ENCODE data around the gene DNM3. TPM values are rescaled to one million over a fixed set of nuclear protein-coding genes. Genes with fewer than 3 reads are reported as not detected.

The DNM3 gene
- total RNA-seq, 1 donor from 2014 or later = 2.6 TPM

DNA sequence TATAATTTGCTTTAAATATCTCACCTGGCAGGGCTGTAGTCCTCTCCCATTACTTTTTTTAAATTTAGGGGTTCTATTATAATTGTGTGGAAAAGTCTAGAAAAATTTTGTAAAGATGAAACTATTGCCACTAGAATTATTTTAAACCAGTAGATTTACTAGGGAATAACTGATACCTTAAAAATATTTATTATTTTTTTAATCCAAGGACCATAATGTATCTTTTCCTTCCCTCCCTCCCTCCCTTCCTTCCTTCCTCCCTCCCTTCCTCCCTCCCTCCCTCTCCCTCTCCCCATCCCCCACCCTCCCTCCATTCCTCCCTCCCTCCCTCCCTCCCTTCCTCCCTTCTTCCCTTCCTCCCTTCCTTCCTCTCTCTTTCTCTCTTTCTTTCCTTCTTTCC, 90.5 kb downstream of the DNM3 start:
- H3K36me3 ChIP-seq (ENCODE audit: control insufficient read depth in 3 of 3, insufficient read depth in 3 of 3, low read length in 3 of 3) = no peaks in the 10 kb centered on the region
- H3K4me3 ChIP-seq (ENCODE audit: low read length in 3 of 3) = no peak overlapping the region
- no peaks in the 10 kb centered on the region for H3K9me3 ChIP-seq (ENCODE audit: control insufficient read depth in 3 of 3, low read length in 3 of 3)
- H3K4me1 ChIP-seq (ENCODE audit: control insufficient read depth in 3 of 3, insufficient read depth in 3 of 3, low read length in 3 of 3) = no peaks in the 10 kb centered on the region
- no peak overlapping the region for H3K9ac ChIP-seq (ENCODE audit: low read depth in 1 of 3, low read length in 3 of 3)
- H3K27me3 ChIP-seq (ENCODE audit: control insufficient read depth in 3 of 3, insufficient read depth in 3 of 3, low read length in 3 of 3) = no peaks in the 10 kb centered on the region
- H3K27ac ChIP-seq (ENCODE audit: low read depth, low read length) = no peak overlapping the region

DNA sequence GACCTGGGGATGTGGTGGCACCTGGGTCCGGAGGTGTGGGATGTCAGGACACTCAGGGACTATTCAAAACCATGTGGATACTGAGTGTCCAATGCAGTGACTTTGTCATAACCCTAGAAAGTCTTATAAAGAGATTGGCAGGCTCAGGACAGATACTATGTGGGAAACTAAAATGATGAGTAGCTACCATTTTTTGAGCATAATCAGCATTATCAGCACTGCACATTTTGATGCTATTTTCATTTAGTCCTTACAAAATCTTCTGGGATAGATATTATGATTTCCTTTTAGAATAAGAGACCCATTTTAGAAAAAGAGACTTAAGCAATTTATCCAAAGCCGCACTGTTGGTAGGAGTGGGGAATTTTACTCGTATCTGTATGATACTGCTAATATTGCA, 93.4 kb downstream of the DNM3 start:
- no peaks in the 10 kb centered on the region for H3K4me1 ChIP-seq (ENCODE audit: control insufficient read depth in 3 of 3, insufficient read depth in 3 of 3, low read length in 3 of 3)
- H3K9ac ChIP-seq (ENCODE audit: low read depth in 1 of 3, low read length in 3 of 3) = no peak overlapping the region
- no peaks in the 10 kb centered on the region for H3K36me3 ChIP-seq (ENCODE audit: control insufficient read depth in 3 of 3, insufficient read depth in 3 of 3, low read length in 3 of 3)
- no peaks in the 10 kb centered on the region for H3K27me3 ChIP-seq (ENCODE audit: control insufficient read depth in 3 of 3, insufficient read depth in 3 of 3, low read length in 3 of 3)
- no peak overlapping the region for H3K27ac ChIP-seq (ENCODE audit: low read depth, low read length)
- H3K9me3 ChIP-seq (ENCODE audit: control insufficient read depth in 3 of 3, low read length in 3 of 3) = no peaks in the 10 kb centered on the region
- no peak overlapping the region for H3K4me3 ChIP-seq (ENCODE audit: low read length in 3 of 3)

DNA sequence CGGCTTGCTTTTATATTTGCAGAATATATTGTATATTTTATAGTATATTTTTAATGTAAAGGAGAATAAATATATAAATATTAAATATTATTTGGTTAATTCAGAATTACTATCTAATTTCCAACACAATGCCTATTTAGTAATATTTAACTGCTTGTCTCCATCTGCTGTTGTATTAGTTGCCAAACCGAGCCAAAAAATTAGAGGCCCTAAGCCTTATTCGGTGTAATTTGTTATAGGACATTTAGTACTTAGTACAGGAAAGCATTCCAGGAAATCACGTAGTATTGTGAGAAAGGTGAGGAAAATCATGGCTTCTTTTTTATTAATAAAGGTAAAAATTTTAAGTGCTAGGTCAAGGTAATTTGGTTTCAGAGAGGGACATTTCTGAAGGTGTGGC, 93.8 kb downstream of the DNM3 start:
- no peak overlapping the region for H3K9ac ChIP-seq (ENCODE audit: low read depth in 1 of 3, low read length in 3 of 3)
- H3K9me3 ChIP-seq (ENCODE audit: control insufficient read depth in 3 of 3, low read length in 3 of 3) = no peaks in the 10 kb centered on the region
- no peaks in the 10 kb centered on the region for H3K36me3 ChIP-seq (ENCODE audit: control insufficient read depth in 3 of 3, insufficient read depth in 3 of 3, low read length in 3 of 3)
- no peaks in the 10 kb centered on the region for H3K27me3 ChIP-seq (ENCODE audit: control insufficient read depth in 3 of 3, insufficient read depth in 3 of 3, low read length in 3 of 3)
- H3K4me1 ChIP-seq (ENCODE audit: control insufficient read depth in 3 of 3, insufficient read depth in 3 of 3, low read length in 3 of 3) = no peaks in the 10 kb centered on the region
- H3K27ac ChIP-seq (ENCODE audit: low read depth, low read length) = no peak overlapping the region
- H3K4me3 ChIP-seq (ENCODE audit: low read length in 3 of 3) = no peak overlapping the region

DNA sequence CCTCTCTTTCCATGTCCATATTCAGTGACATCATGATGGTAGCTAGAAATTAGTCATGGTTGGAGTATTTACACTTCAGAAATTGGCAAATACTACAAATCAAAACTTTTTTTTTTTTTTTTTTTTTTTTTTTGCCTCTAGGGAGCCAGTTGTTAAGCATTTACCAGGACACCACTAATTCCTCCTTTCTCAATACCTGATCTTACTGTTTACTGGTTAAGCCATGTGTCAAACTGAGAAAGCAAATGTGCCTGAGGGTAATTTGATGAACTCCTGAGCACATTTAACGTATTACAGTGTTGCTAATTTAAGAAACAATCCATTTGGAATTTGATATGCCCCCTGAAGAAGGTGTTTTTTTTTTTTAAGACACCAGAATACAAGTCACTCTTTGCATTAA, 94.4 kb downstream of the DNM3 start:
- Histone ChIP-seq H3K9me3 (ENCODE audit: control insufficient read depth in 3 of 3, low read length in 3 of 3) (no peaks in the 10 kb centered on the region), H3K27me3 (ENCODE audit: control insufficient read depth in 3 of 3, insufficient read depth in 3 of 3, low read length in 3 of 3) (no peaks in the 10 kb centered on the region), H3K4me3 (ENCODE audit: low read length in 3 of 3) (no peak overlapping the region), H3K9ac (ENCODE audit: low read depth in 1 of 3, low read length in 3 of 3) (no peak overlapping the region), H3K36me3 (ENCODE audit: control insufficient read depth in 3 of 3, insufficient read depth in 3 of 3, low read length in 3 of 3) (no peaks in the 10 kb centered on the region), H3K27ac (ENCODE audit: low read depth, low read length) (no peak overlapping the region), H3K4me1 (ENCODE audit: control insufficient read depth in 3 of 3, insufficient read depth in 3 of 3, low read length in 3 of 3) (no peaks in the 10 kb centered on the region)

DNA sequence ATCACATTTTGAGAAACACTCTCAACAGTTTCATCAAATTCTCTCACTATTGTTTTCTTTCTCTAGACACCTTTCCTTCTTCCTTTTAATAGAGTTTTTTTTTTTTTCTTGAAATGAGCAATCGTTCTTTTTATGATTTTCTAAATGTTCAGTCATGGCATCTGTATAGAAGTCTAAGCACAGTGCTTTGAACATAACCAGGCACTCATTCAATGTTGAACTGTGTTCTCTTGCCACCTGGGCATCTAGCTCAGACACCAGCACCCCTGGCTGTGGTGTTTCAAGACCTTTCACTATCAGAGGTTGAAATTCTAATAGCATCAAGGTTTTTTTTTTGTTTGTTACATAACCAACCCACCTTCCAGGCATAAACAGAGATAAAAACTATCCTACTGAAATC, 96.6 kb downstream of the DNM3 start:
- no peak overlapping the region for H3K4me3 ChIP-seq (ENCODE audit: low read length in 3 of 3)
- no peaks in the 10 kb centered on the region for H3K4me1 ChIP-seq (ENCODE audit: control insufficient read depth in 3 of 3, insufficient read depth in 3 of 3, low read length in 3 of 3)
- no peak overlapping the region for H3K9ac ChIP-seq (ENCODE audit: low read depth in 1 of 3, low read length in 3 of 3)
- no peak overlapping the region for H3K27ac ChIP-seq (ENCODE audit: low read depth, low read length)
- H3K27me3 ChIP-seq (ENCODE audit: control insufficient read depth in 3 of 3, insufficient read depth in 3 of 3, low read length in 3 of 3) = no peaks in the 10 kb centered on the region
- no peaks in the 10 kb centered on the region for H3K36me3 ChIP-seq (ENCODE audit: control insufficient read depth in 3 of 3, insufficient read depth in 3 of 3, low read length in 3 of 3)
- H3K9me3 ChIP-seq (ENCODE audit: control insufficient read depth in 3 of 3, low read length in 3 of 3) = no peaks in the 10 kb centered on the region

DNA sequence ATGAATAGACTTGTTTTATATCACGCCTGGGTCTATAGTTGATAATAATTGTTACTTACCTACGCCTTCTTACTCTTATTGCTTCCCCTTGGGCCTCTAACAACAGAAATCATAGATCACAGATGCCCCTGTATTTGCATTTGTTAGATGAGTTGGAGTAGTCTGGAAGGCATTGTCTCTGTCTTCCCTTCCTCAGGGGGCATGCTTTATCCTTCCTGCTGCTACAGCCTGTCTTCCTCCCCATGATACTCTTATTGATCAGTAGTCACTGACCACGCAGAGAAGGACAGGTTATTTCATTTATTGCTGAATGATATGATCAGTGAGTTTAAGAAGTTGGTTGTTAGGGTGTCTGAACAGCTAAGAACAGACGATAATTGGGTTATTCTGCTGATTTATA, 98.4 kb downstream of the DNM3 start:
- Histone ChIP-seq H3K4me3 (ENCODE audit: low read length in 3 of 3) (no peak overlapping the region), H3K27ac (ENCODE audit: low read depth, low read length) (no peak overlapping the region), H3K9me3 (ENCODE audit: control insufficient read depth in 3 of 3, low read length in 3 of 3) (no peaks in the 10 kb centered on the region), H3K36me3 (ENCODE audit: control insufficient read depth in 3 of 3, insufficient read depth in 3 of 3, low read length in 3 of 3) (no peaks in the 10 kb centered on the region), H3K4me1 (ENCODE audit: control insufficient read depth in 3 of 3, insufficient read depth in 3 of 3, low read length in 3 of 3) (no peaks in the 10 kb centered on the region), H3K9ac (ENCODE audit: low read depth in 1 of 3, low read length in 3 of 3) (no peak overlapping the region), H3K27me3 (ENCODE audit: control insufficient read depth in 3 of 3, insufficient read depth in 3 of 3, low read length in 3 of 3) (no peaks in the 10 kb centered on the region)

DNA sequence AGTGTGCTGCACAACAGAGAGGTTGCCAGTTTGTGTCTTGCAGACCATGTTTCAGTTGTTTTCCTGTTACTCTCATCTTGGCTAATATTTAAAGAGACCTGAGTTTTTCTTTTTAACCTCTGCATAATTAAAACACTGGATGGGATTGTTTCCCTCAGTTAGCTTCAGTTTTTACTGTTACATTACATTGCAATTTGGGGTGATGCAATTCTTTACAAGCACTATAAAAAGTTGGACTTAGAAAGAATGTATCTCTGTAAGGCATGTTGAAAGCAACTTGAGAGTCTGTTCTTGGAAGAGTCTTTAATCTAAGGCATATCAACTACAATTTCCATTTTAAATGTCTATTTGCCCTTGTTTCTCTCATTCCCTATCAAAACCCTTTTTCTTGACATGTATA, 99.1 kb downstream of the DNM3 start:
- Histone ChIP-seq H3K4me1 (ENCODE audit: control insufficient read depth in 3 of 3, insufficient read depth in 3 of 3, low read length in 3 of 3) (no peaks in the 10 kb centered on the region), H3K36me3 (ENCODE audit: control insufficient read depth in 3 of 3, insufficient read depth in 3 of 3, low read length in 3 of 3) (no peaks in the 10 kb centered on the region), H3K4me3 (ENCODE audit: low read length in 3 of 3) (no peak overlapping the region), H3K9me3 (ENCODE audit: control insufficient read depth in 3 of 3, low read length in 3 of 3) (no peaks in the 10 kb centered on the region), H3K9ac (ENCODE audit: low read depth in 1 of 3, low read length in 3 of 3) (no peak overlapping the region), H3K27ac (ENCODE audit: low read depth, low read length) (no peak overlapping the region), H3K27me3 (ENCODE audit: control insufficient read depth in 3 of 3, insufficient read depth in 3 of 3, low read length in 3 of 3) (no peaks in the 10 kb centered on the region)

DNA sequence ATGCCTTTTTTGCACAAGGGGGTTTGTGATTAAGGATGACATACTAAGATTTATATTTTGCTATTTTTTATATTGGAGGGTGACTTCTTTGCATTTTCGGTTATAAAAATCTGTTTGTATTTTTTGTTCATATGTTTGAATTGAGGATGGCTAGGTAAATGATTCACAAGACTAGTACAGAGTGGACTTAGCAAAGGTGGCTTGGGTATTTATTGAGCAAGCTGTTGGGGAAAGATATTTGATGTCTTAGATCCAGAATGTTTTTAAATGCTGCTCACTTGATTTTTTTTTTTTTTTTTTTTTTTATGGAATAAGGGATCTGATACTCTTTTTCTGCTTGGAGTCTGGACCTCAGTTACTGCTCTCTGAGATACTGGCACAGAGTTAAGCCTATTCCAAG, 100.6 kb downstream of the DNM3 start:
- Histone ChIP-seq H3K4me3 (ENCODE audit: low read length in 3 of 3) (no peak overlapping the region), H3K4me1 (ENCODE audit: control insufficient read depth in 3 of 3, insufficient read depth in 3 of 3, low read length in 3 of 3) (no peaks in the 10 kb centered on the region), H3K9ac (ENCODE audit: low read depth in 1 of 3, low read length in 3 of 3) (no peak overlapping the region), H3K27me3 (ENCODE audit: control insufficient read depth in 3 of 3, insufficient read depth in 3 of 3, low read length in 3 of 3) (no peaks in the 10 kb centered on the region), H3K9me3 (ENCODE audit: control insufficient read depth in 3 of 3, low read length in 3 of 3) (no peaks in the 10 kb centered on the region), H3K36me3 (ENCODE audit: control insufficient read depth in 3 of 3, insufficient read depth in 3 of 3, low read length in 3 of 3) (no peaks in the 10 kb centered on the region), H3K27ac (ENCODE audit: low read depth, low read length) (no peak overlapping the region)

DNA sequence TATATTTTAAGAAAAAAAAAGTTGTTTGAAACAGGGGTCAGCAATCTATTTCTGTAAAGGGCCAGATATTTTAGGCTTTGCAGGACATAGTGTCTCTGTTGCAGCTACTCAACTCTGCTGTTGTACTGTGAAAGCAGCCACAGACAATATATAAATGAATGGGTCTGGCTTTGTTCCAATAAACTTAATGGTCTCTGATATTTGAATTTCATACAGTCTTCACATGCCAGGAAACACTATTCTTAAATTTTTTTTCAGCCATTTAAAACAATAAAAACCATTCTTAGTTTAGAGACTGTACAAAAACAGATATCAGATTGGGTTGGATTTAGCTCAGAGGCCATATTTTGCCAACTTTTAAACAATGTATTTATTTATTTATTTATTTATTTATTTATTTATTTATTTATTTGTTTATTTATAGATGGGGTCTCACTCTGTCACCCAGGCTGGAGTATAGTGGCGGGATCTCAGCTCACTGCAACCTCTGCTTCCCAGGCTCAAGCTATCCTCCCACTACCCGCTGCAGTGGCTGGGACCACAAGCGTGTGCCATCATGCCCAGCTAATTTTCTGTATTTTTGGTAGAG, 102.8 kb downstream of the DNM3 start:
- Histone ChIP-seq H3K4me3 (ENCODE audit: low read length in 3 of 3) (no peak overlapping the region), H3K4me1 (ENCODE audit: control insufficient read depth in 3 of 3, insufficient read depth in 3 of 3, low read length in 3 of 3) (no peaks in the 10 kb centered on the region), H3K27me3 (ENCODE audit: control insufficient read depth in 3 of 3, insufficient read depth in 3 of 3, low read length in 3 of 3) (no peaks in the 10 kb centered on the region), H3K36me3 (ENCODE audit: control insufficient read depth in 3 of 3, insufficient read depth in 3 of 3, low read length in 3 of 3) (no peaks in the 10 kb centered on the region), H3K9me3 (ENCODE audit: control insufficient read depth in 3 of 3, low read length in 3 of 3) (no peaks in the 10 kb centered on the region), H3K27ac (ENCODE audit: low read depth, low read length) (no peak overlapping the region), H3K9ac (ENCODE audit: low read depth in 1 of 3, low read length in 3 of 3) (no peak overlapping the region)

DNA sequence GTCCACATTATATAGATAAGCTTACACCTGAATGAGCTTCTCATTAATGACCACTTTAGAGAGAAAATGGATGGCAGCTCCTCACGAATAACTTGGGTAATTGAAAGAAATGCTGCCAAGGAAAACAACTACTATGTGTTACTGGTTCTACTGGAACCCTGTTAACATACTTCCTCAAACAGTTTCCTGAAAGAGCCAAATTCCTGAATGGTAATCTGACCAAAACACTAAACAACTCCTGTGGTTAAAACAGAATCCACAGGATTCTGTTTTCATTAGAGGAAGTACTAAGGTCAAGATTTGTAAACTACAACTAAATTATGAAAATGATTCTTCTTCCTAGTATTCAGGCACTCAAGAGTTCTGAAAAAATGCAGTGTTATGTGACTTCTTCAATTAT, 107.2 kb downstream of the DNM3 start:
- Histone ChIP-seq H3K27me3 (ENCODE audit: control insufficient read depth in 3 of 3, insufficient read depth in 3 of 3, low read length in 3 of 3) (no peaks in the 10 kb centered on the region), H3K9ac (ENCODE audit: low read depth in 1 of 3, low read length in 3 of 3) (no peak overlapping the region), H3K4me3 (ENCODE audit: low read length in 3 of 3) (no peak overlapping the region), H3K27ac (ENCODE audit: low read depth, low read length) (no peak overlapping the region), H3K4me1 (ENCODE audit: control insufficient read depth in 3 of 3, insufficient read depth in 3 of 3, low read length in 3 of 3) (no peaks in the 10 kb centered on the region), H3K9me3 (ENCODE audit: control insufficient read depth in 3 of 3, low read length in 3 of 3) (no peaks in the 10 kb centered on the region), H3K36me3 (ENCODE audit: control insufficient read depth in 3 of 3, insufficient read depth in 3 of 3, low read length in 3 of 3) (no peaks in the 10 kb centered on the region)

DNA sequence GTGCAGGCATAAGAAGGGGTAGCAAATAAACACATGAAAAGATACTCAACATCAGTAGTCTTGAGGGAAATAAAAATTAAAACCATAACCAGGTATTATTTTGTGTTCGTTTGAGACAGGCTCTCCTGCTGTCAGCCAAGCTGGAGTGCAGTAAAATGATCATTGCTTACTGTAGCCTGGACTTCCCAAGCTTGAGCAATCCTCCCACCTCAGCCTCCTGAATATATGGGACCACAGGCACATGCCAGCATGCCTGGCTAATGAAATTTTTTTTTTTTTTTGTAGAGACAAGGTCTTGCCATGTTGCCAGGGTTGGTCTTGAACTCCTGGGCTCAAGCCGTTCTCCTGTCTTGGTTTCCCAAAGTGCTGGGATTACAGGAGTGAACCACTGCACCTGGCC, 108.0 kb downstream of the DNM3 start:
- Histone ChIP-seq H3K4me1 (ENCODE audit: control insufficient read depth in 3 of 3, insufficient read depth in 3 of 3, low read length in 3 of 3) (peaks cover 6% of the 10 kb centered on the region in 3 donors), H3K27me3 (ENCODE audit: control insufficient read depth in 3 of 3, insufficient read depth in 3 of 3, low read length in 3 of 3) (no peaks in the 10 kb centered on the region), H3K4me3 (ENCODE audit: low read length in 3 of 3) (no peak overlapping the region), H3K9ac (ENCODE audit: low read depth in 1 of 3, low read length in 3 of 3) (no peak overlapping the region), H3K9me3 (ENCODE audit: control insufficient read depth in 3 of 3, low read length in 3 of 3) (no peaks in the 10 kb centered on the region), H3K27ac (ENCODE audit: low read depth, low read length) (no peak overlapping the region), H3K36me3 (ENCODE audit: control insufficient read depth in 3 of 3, insufficient read depth in 3 of 3, low read length in 3 of 3) (no peaks in the 10 kb centered on the region)
